Activated CD4-positive, alpha-beta T cell treated with anti-CD3 and anti-CD28 coated beads, Interleukin-2, amount 50 U/mL, for 4 hours (primary cell): ENCODE data around the gene CDKN2D.

Source experiments
- DNase-seq, 2 experiments: peaks; one replicate each; pipeline ENCODE4 v3.0.0-alpha.2; 2020

The CDKN2D gene

DNA sequence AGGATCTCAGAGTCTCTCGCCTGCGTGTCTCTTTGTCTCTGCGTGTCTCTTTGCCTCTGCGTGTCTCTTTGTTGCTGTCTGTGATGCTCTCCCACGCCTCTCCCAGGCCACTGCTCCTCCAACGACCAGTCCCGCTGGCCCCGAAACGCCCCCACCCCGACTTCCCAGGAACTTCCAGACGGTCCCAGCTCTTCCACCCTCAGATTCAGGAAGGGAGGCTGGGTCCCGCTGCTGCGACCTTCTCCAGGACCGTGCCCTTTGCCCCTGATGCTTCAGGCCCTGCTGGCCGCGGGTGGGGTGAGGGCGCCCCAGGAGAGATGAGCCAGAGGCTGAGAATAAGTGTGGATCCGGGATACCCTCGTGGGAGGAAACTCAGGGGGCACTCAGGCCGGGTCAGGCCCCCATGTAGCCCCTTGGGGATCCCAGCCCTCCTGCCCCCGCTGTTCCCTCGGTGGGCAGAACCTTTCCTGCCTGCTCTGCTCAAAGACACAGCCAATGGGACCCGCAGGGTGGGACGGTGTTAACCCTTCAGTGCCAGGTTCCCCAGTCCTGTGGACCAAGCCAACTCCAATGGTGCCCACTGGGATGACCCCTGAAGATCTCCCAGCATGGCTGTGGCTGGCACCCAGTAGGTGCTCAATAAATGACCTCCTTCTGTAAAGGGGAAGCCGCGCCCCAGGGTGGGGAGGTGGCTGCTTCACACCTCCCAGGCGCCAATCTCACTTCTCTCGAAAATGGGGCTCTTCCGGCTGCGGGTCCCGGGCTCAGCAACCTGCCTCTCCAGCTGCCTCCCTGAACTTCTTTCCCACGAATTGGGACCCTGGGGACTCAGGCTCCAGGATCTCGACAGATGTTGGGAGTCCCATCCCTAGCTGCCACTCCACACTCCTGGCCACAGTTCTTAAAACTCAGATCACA lies 50.1 kb downstream of the CDKN2D start:
- DNase-seq: no peak

DNA sequence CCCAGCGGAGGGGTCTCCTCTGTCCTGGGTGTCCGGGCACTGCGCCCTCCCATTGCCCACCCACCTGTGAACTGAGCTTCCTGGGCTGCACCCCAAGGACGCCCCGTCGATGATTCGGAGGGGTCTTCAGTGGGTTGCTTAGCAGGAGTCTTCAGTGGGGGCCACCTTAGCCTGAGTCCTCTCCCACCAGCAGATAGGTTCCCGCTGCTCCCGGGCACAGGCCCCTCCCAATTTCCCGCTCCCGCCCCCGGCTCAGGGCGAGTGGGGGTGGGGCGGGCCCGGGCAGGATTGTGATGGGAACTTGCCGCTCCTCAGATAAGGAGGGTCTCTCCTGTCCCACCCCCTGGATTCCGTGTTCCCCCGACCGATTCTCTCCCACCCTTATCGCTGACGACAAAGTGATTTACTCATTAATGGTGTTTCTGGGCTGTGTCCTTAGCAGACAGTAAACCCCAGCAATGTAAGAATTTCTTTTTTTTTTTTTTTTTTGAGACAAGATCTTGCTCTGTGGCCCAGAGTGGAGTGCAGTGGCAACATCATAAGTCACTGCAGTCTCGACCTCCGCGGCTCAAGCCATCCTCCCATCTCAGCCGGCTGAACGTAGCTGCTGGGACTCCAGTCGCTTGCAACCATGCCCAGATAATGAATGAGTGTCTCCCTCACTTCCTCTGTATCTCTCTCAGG lies 50.9 kb downstream of the CDKN2D start:
- DNase-seq: no peak

DNA sequence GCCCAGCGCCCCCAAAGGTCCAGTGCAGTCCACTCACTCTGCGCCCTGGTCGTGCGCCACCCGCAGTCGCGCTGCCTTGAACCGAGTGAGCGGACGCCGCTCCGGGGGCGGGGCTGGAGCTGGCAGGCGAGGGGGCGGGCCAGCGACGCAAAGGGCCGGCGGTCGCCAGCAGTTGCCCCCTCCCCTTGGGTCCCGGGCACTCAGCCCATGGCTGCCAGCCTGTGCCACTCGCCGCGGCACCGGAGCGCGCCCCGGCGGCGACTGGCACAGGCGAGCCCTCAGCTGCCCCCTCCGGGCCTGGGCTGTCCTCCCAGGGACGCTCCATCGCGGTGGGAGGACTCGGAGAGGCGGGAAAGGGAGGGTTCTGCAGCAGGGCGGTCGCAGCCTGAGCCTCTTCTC lies 51.4 kb downstream of the CDKN2D start, which contains the start of gene S1PR5:
Gene S1PR5 (minus strand): TSS at position 87 of the 399 bp plus-strand sequence. CDS start 2,436 bp downstream, outside the sequence.
- no peak for DNase-seq

DNA sequence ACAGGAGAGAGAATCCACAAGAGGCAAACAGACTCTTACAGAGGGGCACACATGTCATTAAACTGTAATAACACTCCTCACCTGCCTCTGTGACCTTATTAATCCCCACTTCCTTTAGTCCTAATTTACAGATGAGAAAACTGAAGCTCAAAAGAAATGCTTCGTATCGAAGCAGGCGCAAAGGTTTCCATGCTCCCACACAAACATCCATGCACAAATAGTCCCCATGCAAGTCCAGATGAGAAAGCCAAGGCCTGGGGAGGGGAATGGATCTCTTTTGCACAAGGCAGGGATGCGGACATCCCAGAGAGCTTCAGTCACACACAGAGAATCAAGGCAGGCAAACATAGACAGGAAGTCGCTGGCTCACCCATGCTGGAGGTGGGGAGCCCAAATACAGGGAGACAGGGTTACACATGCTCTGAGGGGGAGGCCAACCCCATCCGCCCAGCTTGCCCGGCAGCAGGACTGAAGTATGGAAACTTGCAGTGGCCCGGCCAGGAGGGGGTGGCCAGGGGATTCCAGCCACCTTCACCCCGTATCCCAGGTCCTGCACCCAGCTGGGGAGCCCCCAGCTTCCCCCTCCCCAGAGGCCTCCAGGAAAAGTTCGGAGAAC lies 52.0 kb downstream of the CDKN2D start:
- no peak for DNase-seq
